Kidney (tissue), 14 donors: Measurements from ENCODE around the gene SPINT3. TPM values are rescaled to one million over a fixed set of nuclear protein-coding genes. Genes with fewer than 3 reads are reported as not detected.

Source experiments
- DNase-seq, 5 donors: peaks; one replicate each; pipeline ENCODE4 v3.0.0-alpha.2; 2013 to 2020
- FAIRE-seq: peaks from 2 replicates; lab custom pipeline; 2012; peaks lifted over from hg19 to GRCh38; lab: Jason Lieb, UNC
- H3K27ac ChIP-seq, 2 donors: one replicate each; pipeline ENCODE4 v1.7.0; 2013; ENCODE audit warnings: low read depth in 2 of 2, low read length in 2 of 2, inconsistent platforms in 1 of 2
- H3K27me3 ChIP-seq: one replicate; pipeline ENCODE4 v1.7.1; 2013; ENCODE audit warnings: low read length, inconsistent platforms; ENCODE audit not compliant: control insufficient read depth, insufficient read depth
- H3K36me3 ChIP-seq, 3 donors: one replicate each; pipeline versions ENCODE4 v1.7.0 to v1.7.1; 2013; ENCODE audit warnings: low read length in 3 of 3, control low read depth in 1 of 3, inconsistent platforms in 1 of 3; ENCODE audit not compliant: insufficient read depth in 3 of 3, control insufficient read depth in 2 of 3
- H3K4me1 ChIP-seq, 3 donors: one replicate each; pipeline versions ENCODE4 v1.7.0 to v1.7.1; 2013; ENCODE audit warnings: low read length in 3 of 3, inconsistent platforms in 1 of 3, low read depth in 1 of 3; ENCODE audit not compliant: control insufficient read depth in 2 of 3, insufficient read depth in 2 of 3
- H3K4me3 ChIP-seq, 3 donors: one replicate each; pipeline versions ENCODE4 v1.7.0 to v1.8.1; 2013; ENCODE audit warnings: low read length in 3 of 3, control low read depth in 1 of 3, inconsistent platforms in 1 of 3
- H3K9ac ChIP-seq, 3 donors: one replicate each; pipeline versions ENCODE4 v1.7.0 to v1.7.1; 2013; ENCODE audit warnings: low read length in 3 of 3, control low read depth in 1 of 3, inconsistent platforms in 1 of 3
- H3K9me3 ChIP-seq, 3 donors: one replicate each; pipeline versions ENCODE4 v1.7.0 to v1.7.1; 2013; ENCODE audit warnings: low read length in 3 of 3, control low read depth in 1 of 3, inconsistent platforms in 1 of 3; ENCODE audit not compliant: control insufficient read depth in 2 of 3, insufficient read depth in 1 of 3
- intact Hi-C: fragments of 100-400 bp; cut with DNase I; formaldehyde crosslinking; loops from one replicate; pipeline ENCODE4 v1.11.1; 2022
- polyA plus RNA-seq: library from polyadenylated mRNA; stranded (reverse); fragments of 350-450 nt; fragmentation: Illumina TruSeq; extraction: RNeasy Lipid Tissue Mini Kit (QIAGEN cat#74804); gene quantifications from one replicate; pipeline ENCODE4 v1.2.3, GENCODE V29; 2014; ENCODE audit warnings: low read depth, low replicate concordance; ENCODE audit not compliant: insufficient read depth
- total RNA-seq: library from RNA; stranded (reverse); fragmentation: NEBNext Ultra II Directional; extraction: Animal tissue kit (Norgen Biotek cat#: 25700); gene quantifications from one replicate; pipeline ENCODE4 v1.2.1, GENCODE V29; 2021
- TF ChIP-seq, protein P1 (sequence below): IDR thresholded peaks from 3 replicates; pipeline ENCODE4 v1.5.1; 2012; ENCODE audit warnings: mild to moderate bottlenecking, moderate library complexity, borderline replicate concordance; ENCODE audit not compliant: insufficient read depth; ENCODE audit errors: extremely low read depth
- donor health status: control.
- donor health status: control.
- donor health status: control.
- donor health status: control.
- donor health status: control.
- donor health status: DM: yes; HTN: yes; CAD: no.
- donor health status: Normal renal cell carcinoma (clear cell type).

The SPINT3 gene
- total and polyA plus RNA-seq, 2 donors from 2014 or later: not detected

DNA sequence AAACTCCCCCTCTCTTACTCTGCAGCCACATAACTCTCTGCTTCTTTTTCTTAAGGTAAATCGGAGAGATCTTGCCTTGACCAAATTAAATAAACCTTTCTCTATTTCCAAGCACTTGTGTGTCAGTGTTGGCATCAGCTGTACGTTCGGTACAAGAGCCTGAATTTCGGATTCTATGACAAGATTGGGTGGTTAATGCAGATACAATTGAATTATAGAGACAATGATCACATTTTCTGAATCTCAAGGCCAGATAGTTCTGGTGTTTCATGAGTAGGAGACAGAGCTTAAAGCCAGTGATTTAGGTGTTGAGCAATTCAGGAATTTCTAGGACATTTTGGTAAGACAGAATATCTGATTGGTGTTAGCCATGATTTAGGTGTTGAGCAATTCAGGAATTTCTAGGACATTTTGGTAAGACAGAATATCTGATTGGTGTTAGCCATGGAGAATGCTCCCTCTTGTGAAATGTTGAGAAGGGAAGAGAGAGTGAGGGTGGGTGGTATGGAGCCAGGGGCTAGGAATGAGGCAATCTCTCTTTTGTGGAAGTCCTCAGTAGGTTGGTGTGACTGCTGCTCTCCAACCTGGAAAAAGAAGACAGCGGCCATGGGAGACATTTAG, 5.1 kb downstream of the SPINT3 start:
- Histone ChIP-seq H3K27me3 (no peaks in the 10 kb centered on the region), H3K4me3 (no peak overlapping the region), H3K36me3 (no peaks in the 10 kb centered on the region), H3K9ac (no peak overlapping the region), H3K4me1 (no peaks in the 10 kb centered on the region), H3K27ac (no peak overlapping the region), H3K9me3 (no peaks in the 10 kb centered on the region)
- DNase-seq (no peak), FAIRE-seq (no peak)
- TF ChIP-seq, protein P1, sequence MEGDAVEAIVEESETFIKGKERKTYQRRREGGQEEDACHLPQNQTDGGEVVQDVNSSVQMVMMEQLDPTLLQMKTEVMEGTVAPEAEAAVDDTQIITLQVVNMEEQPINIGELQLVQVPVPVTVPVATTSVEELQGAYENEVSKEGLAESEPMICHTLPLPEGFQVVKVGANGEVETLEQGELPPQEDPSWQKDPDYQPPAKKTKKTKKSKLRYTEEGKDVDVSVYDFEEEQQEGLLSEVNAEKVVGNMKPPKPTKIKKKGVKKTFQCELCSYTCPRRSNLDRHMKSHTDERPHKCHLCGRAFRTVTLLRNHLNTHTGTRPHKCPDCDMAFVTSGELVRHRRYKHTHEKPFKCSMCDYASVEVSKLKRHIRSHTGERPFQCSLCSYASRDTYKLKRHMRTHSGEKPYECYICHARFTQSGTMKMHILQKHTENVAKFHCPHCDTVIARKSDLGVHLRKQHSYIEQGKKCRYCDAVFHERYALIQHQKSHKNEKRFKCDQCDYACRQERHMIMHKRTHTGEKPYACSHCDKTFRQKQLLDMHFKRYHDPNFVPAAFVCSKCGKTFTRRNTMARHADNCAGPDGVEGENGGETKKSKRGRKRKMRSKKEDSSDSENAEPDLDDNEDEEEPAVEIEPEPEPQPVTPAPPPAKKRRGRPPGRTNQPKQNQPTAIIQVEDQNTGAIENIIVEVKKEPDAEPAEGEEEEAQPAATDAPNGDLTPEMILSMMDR: no peak
- intact Hi-C loops: no loop called here

DNA sequence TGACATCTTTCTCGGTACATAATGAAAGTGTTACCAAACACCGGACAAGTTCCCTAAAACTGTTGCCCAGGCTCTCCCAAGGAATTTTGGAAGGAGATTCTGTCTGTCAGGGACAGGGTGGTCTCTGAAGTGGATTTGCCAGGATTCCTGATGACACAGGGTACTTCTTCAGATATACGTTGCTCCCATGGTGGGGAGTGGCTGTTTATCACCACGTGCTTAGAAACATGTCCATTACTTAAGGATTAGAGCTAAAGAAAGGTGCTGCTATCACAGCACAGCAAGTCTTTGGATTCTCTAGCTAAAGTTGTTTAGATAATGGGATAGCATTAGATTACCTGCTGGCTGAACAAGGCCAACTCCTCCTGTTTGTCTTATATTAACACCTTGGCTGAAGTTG, 6.3 kb downstream of the SPINT3 start:
- intact Hi-C loops: no loop called here
- no peak for DNase-seq
- H3K4me1 ChIP-seq: no peaks in the 10 kb centered on the region
- no peak overlapping the region for H3K27ac ChIP-seq
- H3K36me3 ChIP-seq: no peaks in the 10 kb centered on the region
- no peak overlapping the region for H3K4me3 ChIP-seq
- H3K27me3 ChIP-seq: no peaks in the 10 kb centered on the region
- no peak overlapping the region for H3K9ac ChIP-seq
- TF ChIP-seq, protein P1: no peak
- no peak for FAIRE-seq
- H3K9me3 ChIP-seq: no peaks in the 10 kb centered on the region

DNA sequence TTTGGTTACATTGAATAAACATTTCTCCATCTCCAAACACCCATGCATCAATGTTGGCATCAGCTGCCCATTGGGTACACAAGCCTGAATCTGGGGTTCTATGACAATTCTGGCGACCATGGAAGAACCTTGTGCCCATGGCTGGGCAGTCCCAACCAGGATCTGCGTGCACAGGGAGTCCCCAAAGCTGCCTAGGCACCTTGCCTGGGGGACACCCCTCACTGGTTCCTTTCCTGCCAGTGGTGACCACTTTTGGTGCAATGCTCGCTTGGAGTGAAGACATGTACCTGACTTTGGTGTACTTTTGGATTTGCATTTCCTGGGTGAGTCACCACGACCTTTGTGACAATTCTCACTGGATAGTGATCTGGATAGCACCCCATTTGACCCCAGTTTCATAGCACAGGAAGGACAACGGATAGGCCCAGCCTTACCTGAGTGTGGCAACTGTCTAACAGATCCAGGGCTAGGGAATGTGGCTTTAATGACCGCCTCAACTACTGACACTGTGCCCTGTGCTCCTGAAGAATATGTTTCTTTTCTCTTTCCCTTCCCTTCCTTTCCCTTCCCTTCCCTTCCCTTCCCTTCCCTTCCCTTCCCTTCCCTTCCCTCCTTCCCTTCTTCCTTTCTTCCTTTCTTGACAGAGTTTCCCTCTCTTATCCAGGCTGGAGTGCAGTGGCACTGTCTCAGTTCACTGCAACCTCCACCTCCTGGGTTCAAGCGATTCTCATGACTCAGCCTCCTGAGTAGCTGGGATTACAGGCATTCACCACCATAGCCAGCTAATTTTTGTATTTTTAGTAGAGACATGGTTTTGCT, 7.1 kb downstream of the SPINT3 start:
- Histone ChIP-seq H3K4me1 (no peaks in the 10 kb centered on the region), H3K27me3 (no peaks in the 10 kb centered on the region), H3K27ac (no peak overlapping the region), H3K9me3 (no peaks in the 10 kb centered on the region), H3K9ac (no peak overlapping the region), H3K4me3 (no peak overlapping the region), H3K36me3 (no peaks in the 10 kb centered on the region)
- DNase-seq: no peak
- no peak for FAIRE-seq
- intact Hi-C loops: no loop called here
- TF ChIP-seq, protein P1: no peak
